ENCODE data around the gene SMYD3. TPM values are rescaled to one million over a fixed set of nuclear protein-coding genes. Genes with fewer than 3 reads are reported as not detected.
A peak's percentile ranks its signal among the peaks of the same experiment; 100 is the strongest.

The SMYD3 gene
- total and polyA plus RNA-seq, 9 of the 15 experiments (the other 6 are each of a cell fraction or from before 2014, with no cell fraction given): 128 to 440 (median 197) TPM

- in situ Hi-C loops (cut with MboI): no loop called here
- Histone ChIP-seq H3K4me1 (replicated peaks in 1 of 2; ENCODE audit: control insufficient read depth in 2 of 2, insufficient read depth in 2 of 2, low read length in 2 of 2) (peaks cover 17 to 58% of the 10 kb centered on the region in 2 experiments), H3K9ac (ENCODE audit: insufficient read depth in 1 of 2, low read depth in 2 of 2, low read length in 2 of 2) (peak overlapping the region; percentile 7 to 40; a peak in 2 of 4 replicates), H2AFZ (ENCODE audit: low read depth, low read length) (peak overlapping the region; percentile 69), H3K27ac (ENCODE audit: extremely low read depth, low read depth, low read length) (peak overlapping the region; percentile 70), H3K4me3 (no peak overlapping the region), H3K36me3 (ENCODE audit: control insufficient read depth, insufficient read depth, low read length) (peaks cover 4% of the 10 kb centered on the region; the same call in 2 of the 3 replicates), H3K27me3 (ENCODE audit: control insufficient read depth in 2 of 2, insufficient read depth in 2 of 2, low read length in 2 of 2) (no peaks in the 10 kb centered on the region; a peak in 1 of 5 replicates), H4K20me1 (replicated peaks; ENCODE audit: control insufficient read depth, insufficient read depth, low read length) (no peaks in the 10 kb centered on the region), H3K9me1 (ENCODE audit: control insufficient read depth, insufficient read depth, low read length) (no peaks in the 10 kb centered on the region), H3K4me2 (ENCODE audit: insufficient read depth, low read length) (peak overlapping the region; percentile 53), H3K79me2 (ENCODE audit: control insufficient read depth, insufficient read depth, low read length) (peaks cover 38% of the 10 kb centered on the region), H3K9me3 (replicated peaks; ENCODE audit: control insufficient read depth, insufficient read depth, low read depth, low read length) (no peaks in the 10 kb centered on the region)
- DNase-seq (ENCODE audit: extremely low read depth in 1 of 4, low spot score in 3 of 4): peak in 3 of 4 experiments; percentile 55 to 65 (median 61)
- POLR2A ChIA-PET: interaction anchor here (1.1 to 1.7 kb wide), 2 partner anchors 12 to 331 kb away, joined by 3 to 6 read pairs; no protein-coding TSS in a partner anchor
- intact Hi-C loops (cut with micrococcal nuclease): loop anchor here (2.0 kb wide), 1 partner anchor 49 kb away; no protein-coding TSS in a partner anchor
- no TSS peak for BruUV-seq (replicated peaks)
- CTCF ChIA-PET (ENCODE audit: low intra/inter-chr PET ratio): no interaction called here
- FAIRE-seq: peak; percentile 67
- WGBS (ENCODE audit: insufficient coverage, low coverage, missing lambda C conversion rate): 7% methylated on average over 7 of the region's 7 CpGs
- peak; percentile 61 for ATAC-seq
- TF ChIP-seq, protein P1, sequence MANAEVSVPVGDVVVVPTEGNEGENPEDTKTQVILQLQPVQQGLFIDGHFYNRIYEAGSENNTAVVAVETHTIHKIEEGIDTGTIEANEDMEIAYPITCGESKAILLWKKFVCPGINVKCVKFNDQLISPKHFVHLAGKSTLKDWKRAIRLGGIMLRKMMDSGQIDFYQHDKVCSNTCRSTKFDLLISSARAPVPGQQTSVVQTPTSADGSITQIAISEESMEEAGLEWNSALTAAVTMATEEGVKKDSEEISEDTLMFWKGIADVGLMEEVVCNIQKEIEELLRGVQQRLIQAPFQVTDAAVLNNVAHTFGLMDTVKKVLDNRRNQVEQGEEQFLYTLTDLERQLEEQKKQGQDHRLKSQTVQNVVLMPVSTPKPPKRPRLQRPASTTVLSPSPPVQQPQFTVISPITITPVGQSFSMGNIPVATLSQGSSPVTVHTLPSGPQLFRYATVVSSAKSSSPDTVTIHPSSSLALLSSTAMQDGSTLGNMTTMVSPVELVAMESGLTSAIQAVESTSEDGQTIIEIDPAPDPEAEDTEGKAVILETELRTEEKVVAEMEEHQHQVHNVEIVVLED (CRISPR knock-in tag; IDR thresholded peaks at IDR 0.05): no peak
- TF ChIP-seq NFIX (CRISPR knock-in tag; IDR thresholded peaks at IDR 0.05; ENCODE audit: low read depth) (no peak), ZNF175 (CRISPR knock-in tag; IDR thresholded peaks at IDR 0.05; ENCODE audit: low read depth) (0 out of 2 replicates have a peak, but pooled peaks have one; percentile 37), ZNF24 (IDR thresholded peaks at IDR 0.05) (peak; percentile 59), TFAM (CRISPR knock-in tag; conservative IDR thresholded peaks at IDR 0.05) (no peak), HSF4 (CRISPR knock-in tag; IDR thresholded peaks at IDR 0.05; ENCODE audit: borderline replicate concordance) (no peak; the same call in 1 of the 2 replicates), TCF3 (CRISPR knock-in tag; IDR thresholded peaks at IDR 0.05) (0 out of 2 replicates have a peak, but pooled peaks have one; percentile 2), NFIC (IDR thresholded peaks at IDR 0.05) (no peak), FOXK1 (CRISPR knock-in tag; IDR thresholded peaks at IDR 0.05; ENCODE audit: borderline replicate concordance) (no peak), CBX1 (IDR thresholded peaks at IDR 0.05; ENCODE audit: low read depth) (no peak), ZNF347 (CRISPR knock-in tag; IDR thresholded peaks at IDR 0.05; ENCODE audit: low read depth) (no peak), BRF1 (IDR thresholded peaks at IDR 0.05; ENCODE audit: borderline replicate concordance, extremely low read depth, insufficient read length) (no peak), ZNF589 (CRISPR knock-in tag; IDR thresholded peaks at IDR 0.05; ENCODE audit: low read depth) (no peak), PHTF2 (CRISPR knock-in tag; IDR thresholded peaks at IDR 0.05) (no peak), BACH1 (tag; IDR thresholded peaks at IDR 0.05) (peak; percentile 43; the same call in 1 of the 2 replicates), PTTG1 (tag; IDR thresholded peaks at IDR 0.05; ENCODE audit: low read depth) (no peak)
- TF ChIP-seq, protein P2, sequence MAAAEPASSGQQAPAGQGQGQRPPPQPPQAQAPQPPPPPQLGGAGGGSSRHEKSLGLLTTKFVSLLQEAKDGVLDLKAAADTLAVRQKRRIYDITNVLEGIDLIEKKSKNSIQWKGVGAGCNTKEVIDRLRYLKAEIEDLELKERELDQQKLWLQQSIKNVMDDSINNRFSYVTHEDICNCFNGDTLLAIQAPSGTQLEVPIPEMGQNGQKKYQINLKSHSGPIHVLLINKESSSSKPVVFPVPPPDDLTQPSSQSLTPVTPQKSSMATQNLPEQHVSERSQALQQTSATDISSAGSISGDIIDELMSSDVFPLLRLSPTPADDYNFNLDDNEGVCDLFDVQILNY (CRISPR knock-in tag; IDR thresholded peaks at IDR 0.05): no peak
- TF ChIP-seq, protein P3, sequence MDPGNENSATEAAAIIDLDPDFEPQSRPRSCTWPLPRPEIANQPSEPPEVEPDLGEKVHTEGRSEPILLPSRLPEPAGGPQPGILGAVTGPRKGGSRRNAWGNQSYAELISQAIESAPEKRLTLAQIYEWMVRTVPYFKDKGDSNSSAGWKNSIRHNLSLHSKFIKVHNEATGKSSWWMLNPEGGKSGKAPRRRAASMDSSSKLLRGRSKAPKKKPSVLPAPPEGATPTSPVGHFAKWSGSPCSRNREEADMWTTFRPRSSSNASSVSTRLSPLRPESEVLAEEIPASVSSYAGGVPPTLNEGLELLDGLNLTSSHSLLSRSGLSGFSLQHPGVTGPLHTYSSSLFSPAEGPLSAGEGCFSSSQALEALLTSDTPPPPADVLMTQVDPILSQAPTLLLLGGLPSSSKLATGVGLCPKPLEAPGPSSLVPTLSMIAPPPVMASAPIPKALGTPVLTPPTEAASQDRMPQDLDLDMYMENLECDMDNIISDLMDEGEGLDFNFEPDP (CRISPR knock-in tag; IDR thresholded peaks at IDR 0.05): no peak
Observed at GRCh38 chr1:246165826-246166709, 341.0 kb downstream of the SMYD3 start.

All from K562 (cell line).